ENCODE measurements around the gene ADGRB3.

GRCh38 chr6:68834551-68834950, 199.5 kb downstream of the ADGRB3 start:
- TF ChIP-seq TAF1 (IDR thresholded peaks at IDR 0.05; ENCODE audit: low read depth) = no peak
- TF ChIP-seq MAX (IDR thresholded peaks at IDR 0.05) = no peak
- TF ChIP-seq RAD21 (IDR thresholded peaks at IDR 0.05; ENCODE audit: low read depth) = no peak
- TF ChIP-seq CREB1 (IDR thresholded peaks at IDR 0.05; ENCODE audit: low read depth) = no peak
- no peak for TF ChIP-seq REST (IDR thresholded peaks at IDR 0.05; ENCODE audit: low read depth)
- TF ChIP-seq YY1 (IDR thresholded peaks at IDR 0.05; ENCODE audit: low read depth) = no peak
- no peak for TF ChIP-seq USF1 (IDR thresholded peaks at IDR 0.05)
- no peak for TF ChIP-seq ZBTB7A (IDR thresholded peaks at IDR 0.05; ENCODE audit: low read depth)
- TF ChIP-seq FOXM1 (IDR thresholded peaks at IDR 0.05; ENCODE audit: borderline replicate concordance, low read depth) = no peak
- no peak for TF ChIP-seq EP300 (IDR thresholded peaks at IDR 0.05; ENCODE audit: borderline replicate concordance)
- no peak for TF ChIP-seq TEAD4 (IDR thresholded peaks at IDR 0.05)
- no peak for TF ChIP-seq NFIC (IDR thresholded peaks at IDR 0.05)
- no peak for TF ChIP-seq EGR1 (IDR thresholded peaks at IDR 0.05)

All from Ishikawa (cell line).